HG03139 (cell line): ENCODE data around the gene ADH4.
A peak's percentile ranks its signal among the peaks of the same experiment; 100 is the strongest.
"Not testable (repeated sequence)": the region's sequence is repeated elsewhere in the genome, so short reads cannot be mapped to it uniquely, and the experiment has no call there.

Source experiments
- ATAC-seq: cut with Tn5 transposase; IDR thresholded peaks from one replicate; pipeline ENCODE4 v1.9.1; 2021; ENCODE audit not compliant: unreplicated experiment

ADH4 gene

DNA sequence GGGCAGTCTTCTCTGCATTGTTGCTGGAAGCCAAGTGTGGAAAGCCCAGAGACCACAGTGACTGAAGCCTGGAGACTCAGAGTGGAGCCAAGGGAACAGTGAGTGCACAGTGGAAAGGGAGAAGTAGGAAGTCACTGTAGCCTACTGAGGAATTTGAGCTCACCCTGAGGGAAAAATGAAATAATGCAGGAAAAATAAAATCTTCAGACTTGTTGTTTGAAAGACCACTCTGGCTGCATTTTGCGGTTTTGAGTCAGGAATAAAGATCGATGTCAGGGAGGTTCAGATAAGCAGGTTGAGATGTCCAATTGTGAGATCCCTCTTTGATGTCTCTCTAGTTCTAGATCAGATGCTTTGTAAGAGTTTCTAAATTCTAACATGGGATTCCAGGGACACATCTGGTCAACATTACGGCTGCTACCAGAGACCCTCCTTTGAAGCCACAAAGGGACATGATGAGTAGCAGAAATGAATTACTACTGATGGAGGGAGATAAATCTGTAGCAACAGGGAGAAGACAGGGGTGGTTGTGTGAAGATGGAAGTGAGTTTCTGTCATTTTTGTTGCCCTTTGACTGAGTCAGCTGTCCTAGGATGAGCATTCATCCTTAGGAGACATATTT is 8.4 kb downstream of the ADH4 start:
- ATAC-seq = no peak

DNA sequence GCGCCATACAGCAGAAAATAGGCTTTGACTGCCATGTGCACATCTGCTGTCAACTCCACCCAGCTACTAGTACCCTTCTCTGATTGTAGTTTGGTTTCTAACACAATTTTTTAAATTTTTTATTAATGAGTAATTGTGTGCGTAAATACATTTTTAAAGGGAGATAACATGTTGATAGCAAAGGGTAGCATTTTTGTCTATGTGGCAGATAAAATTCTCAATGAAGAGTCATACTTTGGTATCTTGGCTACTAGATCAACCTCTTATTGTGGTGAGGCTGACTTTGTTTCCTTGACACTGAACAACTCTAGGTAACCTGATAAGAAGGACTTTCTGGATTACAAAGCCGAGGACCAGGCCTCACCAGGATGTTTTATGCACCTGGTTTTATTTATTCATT is 9.5 kb downstream of the ADH4 start:
- no peak for ATAC-seq

DNA sequence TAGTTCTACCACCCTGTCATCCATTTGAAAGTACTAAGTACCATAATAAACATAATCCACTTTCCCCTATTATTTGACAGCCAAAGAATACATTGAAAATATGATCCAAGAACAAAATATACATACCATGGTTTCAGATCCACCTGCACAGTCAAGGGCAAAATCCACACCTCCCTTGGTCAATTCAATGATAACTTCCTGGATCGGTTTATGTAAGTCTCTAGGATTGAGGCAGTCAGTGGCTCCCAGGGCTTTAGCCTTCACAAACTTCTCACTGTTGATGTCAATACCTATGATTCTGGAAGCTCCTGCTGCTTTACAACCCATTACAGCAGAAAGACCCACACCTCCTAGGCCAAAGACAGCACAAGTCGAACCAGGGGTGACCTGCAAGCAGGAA is 12.7 kb downstream of the ADH4 start:
- ATAC-seq = no peak

DNA sequence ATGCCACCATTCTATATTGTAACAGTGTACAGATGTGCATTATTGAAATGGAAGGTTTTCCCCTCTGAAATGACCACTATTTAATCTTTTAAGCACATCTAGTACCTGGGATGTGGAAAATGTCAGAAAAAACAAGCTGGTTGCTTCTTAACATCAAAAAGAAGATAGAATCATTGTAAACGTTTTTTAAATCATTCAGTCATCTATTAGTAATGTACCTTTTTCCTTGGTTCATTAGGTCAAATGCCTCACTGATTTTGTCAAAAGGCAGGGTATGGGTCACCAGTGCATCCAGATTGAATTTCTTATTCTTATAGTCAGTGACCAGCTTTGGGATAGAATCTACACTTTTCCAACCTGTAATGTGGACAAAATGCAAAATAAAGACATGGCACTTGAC is 17.7 kb downstream of the ADH4 start:
- no peak for ATAC-seq

DNA sequence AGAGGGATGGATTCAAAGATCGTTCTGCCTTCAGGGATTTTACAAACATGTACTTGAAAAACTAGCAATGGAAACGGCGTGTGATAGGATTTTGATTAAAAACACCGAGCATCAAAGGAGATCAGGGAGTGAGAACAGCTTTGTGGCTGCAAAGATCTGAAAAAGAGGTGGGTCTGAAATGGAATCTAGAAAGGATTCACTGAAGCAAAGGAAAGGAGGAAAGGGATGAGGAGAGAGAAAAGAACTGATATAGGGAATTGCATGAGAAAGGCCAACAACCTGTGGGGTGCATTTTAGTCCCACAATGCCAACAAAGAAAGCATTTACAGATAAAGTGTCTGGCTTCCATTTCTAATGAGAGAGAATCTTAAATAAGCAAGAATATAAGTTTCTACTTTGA is 23.1 kb downstream of the ADH4 start:
- no peak for ATAC-seq

DNA sequence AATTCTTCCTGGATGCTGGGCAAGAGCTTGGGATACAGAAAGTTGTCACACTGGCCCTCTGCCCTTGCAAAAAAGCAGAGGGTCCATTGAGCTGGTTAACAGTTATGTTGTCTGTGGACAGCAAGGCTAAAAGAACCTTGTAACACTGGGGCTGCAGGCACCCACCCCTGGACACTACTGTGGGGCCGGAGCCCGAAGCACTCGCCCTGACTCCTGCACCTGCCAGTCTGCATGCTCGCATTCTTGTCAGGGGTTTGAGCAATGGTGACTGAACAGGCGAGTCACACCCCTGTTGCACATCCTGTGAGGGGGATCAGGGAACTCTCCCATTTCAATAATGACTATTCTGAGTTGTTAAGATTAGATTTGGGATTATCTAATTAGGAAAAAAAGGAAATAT is 23.6 kb downstream of the ADH4 start:
- no peak for ATAC-seq

DNA sequence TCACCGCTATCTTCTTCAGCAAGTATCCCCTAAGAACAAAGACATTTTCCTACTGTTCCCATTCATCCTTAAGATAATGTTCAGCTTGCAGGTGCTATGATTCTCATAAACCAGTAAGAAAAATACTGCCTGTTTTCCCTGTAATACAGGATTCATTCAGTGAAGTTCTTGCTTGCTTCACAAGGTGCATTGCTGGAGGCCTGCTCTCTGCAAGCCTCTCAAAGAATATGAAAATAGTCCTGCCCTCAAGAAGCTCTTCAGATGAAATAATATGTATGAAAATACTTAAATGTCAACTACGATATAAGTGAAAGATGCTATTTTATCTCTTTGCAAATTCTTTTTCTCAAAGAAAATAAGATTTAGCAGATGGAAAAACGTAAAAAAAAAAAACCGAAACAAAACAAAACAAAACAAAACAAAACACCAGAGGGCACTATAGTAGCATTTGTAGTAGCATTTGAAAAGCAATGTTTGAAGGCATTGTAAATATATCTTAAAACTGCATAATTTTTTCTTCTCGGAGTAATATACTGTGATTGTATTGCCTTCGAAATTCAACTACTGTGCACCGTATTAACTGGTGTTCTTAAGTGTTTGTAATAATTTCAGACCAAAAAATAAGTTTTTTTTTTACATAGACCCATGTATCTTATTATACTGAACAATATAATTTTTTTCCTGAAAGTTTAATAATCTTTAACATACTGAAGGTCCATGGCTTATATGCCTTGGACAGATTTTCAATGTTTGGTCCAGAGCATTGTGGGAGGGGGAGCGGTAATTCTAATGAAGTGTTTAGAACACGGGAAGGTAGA is 26.0 kb downstream of the ADH4 start:
- ATAC-seq = no peak

DNA sequence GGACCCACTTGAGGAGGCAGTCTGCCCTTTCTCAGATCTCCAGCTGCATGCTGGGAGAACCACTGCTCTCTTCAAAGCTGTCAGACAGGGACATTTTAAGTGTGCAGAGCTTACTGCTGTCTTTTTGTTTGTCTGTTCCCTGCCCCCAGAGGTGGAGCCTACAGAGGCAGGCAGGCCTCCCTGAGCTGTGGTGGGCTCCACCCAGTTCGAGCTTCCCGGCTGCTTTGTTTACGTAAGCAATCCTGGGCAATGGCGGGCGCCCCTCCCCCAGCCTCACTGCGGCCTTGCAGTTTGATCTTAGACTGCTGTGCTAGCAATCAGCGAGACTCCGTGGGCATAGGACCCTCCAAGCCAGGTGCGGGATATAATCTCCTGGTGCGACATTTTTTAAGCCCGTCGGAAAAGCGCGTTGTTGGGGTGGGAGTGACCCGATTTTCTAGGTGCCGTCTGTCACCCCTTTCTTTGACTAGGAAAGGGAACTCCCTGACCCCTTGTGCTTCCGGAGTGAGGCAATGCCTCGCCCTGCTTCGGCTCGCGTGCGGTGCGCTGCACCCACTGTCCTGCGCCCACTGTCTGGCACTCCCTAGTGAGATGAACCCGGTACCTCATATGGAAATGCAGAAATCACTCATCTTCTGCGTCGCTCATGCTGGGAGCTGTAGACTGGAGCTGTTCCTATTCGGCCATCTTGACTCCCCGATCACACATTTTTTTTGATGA is 26.8 kb downstream of the ADH4 start:
- not testable (repeated sequence) for ATAC-seq

DNA sequence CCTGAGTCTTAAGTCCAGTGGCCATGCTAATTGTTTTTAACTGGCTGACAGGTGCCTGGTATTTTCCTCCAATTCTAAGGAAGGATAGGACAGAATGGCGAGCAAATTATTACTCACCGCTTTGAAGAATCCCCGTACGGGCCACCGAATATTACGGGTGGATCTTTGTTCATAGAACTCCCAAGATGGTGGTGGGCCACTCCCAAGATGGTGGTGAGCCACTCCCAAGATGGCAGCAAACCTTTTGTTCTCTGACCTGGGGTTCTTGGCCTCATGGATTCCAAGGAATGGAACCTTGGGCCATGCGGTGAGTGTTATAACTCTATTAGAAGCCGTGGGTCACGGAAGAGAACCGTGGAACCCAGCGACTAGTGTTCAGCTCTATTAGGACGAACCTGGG is 34.8 kb downstream of the ADH4 start:
- ATAC-seq = not testable (repeated sequence)

DNA sequence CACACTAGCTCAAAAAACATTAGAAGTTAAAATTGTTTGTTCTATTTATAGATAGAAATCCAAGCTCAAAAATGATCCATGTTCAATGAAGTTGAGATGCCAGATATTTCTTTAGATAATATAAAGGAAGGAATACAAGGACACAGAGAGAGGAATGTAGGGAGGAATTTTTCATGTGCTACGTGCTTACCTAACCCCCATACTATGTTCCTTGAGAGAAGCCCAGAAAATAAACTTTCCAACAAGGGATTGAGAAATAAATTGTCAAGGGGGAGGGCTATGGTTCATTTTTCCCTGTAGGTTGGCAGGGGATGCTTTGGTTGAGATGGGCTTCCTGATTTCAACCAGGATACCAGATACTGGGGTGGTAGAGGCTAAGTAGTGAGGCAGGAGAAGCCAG is 39.9 kb downstream of the ADH4 start:
- ATAC-seq = no peak

DNA sequence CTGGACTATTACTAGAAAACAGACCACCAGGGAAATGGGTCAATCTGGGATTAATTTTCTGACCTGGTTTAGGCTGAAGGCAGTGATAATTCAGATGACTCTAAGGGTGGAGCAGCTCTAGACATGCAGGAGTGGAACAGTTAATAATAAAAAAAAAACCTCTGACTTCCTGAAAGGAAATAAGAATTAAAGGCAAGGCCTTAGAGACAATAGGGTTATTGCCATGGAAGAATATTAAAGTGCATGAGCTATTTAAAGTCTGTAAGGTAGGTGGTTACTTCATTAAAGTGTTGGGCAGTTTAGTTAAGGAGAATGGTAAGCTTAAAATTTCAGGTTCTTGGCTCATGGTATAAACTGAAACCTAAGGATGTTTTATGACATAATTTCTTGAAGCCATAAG is 40.9 kb downstream of the ADH4 start:
- no peak for ATAC-seq

DNA sequence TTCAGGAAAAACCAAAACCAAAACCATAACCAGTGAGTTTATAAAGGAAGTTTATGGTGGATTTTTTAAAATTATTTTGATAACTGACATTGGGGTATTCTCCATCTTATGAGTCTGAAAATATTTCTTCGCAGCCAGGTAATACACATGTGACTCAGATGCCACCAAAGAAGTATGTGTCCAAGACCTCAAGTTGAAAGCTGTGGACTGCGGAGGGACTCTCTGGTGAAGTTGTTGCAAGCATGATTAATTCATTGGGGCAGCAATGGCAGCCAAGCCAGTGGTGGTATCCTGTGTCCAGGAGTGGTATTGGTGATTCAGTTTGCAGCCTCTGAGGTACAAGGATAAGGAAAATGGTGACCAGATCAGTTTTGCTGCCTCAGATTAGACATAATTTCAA is 41.5 kb downstream of the ADH4 start:
- no peak for ATAC-seq

DNA sequence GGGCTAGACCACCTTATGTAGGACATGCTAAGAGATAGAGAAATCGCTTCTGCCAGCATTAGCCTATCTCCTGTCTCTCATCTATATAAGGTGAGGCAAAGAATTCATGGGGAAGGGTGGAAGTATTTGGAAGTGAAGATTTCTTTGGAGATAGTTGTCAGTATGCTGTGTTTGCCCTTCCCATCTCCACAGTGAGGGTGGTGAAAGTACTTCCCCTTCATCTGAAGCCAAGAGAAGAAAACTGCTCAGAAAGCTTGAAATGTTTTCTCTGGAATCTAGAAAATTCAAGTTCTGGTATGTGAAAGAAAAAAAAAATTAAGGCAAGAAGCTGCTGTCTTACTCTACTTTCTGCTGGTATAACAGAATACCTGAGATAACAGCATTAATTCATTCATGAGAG is 43.2 kb downstream of the ADH4 start:
- ATAC-seq = no peak

DNA sequence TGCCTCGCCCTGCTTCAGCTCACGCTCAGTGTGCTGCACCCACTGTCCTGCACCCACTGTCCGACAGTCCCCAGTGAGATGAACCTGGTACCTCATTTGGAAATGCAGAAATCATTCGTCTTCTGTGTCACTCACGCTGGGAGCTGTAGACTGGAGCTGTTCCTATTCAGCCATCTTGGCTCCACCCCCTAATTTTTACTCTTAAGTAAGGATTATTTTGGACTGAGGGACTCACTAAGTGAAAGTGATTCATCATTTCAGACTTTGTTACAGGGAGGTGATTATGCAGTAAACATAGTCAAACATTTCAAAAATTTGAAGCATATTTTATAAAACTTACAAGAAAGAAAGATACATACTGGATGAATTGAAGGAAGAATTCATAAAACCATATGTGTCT is 44.3 kb downstream of the ADH4 start:
- not testable (repeated sequence) for ATAC-seq

DNA sequence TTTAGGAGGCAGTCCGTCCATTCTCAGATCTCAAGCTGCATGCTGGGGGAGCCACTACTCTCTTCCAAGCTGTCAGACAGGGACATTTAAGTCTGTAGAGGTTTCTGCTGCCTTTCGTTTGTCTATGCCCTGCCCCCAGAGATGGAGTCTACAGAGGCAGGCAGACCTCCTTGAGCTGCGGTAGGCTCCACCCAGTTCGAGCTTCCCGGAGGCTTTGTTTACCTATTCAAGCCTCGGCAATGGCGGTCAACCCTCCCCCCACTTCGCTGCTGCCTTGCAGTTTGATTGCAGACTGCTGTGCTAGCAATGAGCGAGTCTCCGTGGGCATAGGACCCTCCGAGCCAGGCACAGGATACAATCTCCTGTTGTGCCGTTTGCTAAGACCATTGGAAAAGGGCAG is 44.8 kb downstream of the ADH4 start:
- ATAC-seq = no peak

DNA sequence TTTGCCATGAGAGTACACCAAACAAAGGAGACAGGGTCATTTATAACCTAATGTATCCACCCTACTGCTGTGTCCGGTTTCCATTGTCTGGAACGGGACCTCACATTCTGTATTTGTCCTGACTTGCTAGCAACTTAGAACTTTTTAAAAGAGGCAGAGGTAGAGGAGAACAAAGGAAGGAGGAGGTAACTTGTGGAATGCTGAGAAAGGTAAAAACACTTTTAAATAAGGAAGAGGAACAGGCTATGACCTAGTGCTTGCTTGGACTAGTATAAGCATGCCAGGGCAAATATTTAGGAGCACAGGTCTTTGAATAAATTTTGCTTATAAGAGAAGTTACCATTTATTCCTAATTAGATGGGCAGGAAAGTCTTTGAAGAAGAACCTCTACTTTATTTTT is 52.3 kb downstream of the ADH4 start:
- not testable (repeated sequence) for ATAC-seq

DNA sequence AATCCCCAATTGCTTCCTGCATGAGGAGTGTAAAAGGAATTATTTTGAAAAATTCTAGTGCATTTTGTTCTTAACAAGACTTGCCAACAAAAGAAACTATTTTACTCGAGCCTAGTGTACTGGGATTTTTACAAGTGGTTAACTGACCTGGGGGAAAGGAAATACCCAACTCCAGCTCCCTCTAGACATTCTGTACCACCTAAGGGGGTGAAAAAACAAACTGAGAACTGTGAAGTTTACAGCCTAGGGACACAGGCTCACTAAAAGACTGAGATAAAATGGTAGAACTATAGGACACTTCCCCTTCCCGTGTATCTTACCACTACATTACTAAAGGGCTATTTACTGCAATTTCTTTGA is 52.9 kb downstream of the ADH4 start:
- no peak for ATAC-seq

DNA sequence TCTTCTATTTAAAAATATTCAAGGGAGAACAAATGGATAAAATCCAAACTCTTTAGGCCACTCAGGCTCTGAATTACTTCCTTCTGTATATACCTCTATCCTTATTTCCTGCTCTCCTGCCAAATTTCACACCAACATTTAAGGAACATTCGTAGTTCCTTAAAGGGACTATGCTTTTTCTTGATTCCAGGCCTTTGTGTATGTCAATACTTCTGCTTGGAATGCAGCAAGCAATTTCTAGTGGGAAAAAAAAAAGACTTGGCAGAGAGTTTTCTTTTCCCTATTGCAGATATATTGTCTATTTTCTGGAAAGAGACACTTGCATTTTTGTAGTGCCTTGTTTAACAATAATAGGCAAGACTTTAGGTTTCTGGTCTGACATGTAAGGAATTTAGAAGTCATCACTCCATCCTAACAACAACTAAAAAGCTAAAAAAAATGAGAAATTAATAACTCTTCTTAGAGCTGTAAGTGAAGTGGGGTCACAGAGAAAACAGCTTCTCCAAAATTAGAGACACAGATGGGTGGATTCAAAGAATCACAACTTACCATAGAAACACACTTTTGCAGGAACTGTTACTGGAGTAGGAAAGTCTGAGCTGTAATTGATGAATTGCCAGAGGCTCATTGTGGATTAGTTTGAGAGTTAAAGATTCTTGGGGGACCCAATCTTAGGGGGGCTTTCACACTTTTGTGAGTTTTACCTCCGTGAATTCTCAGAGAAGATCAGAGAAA is 53.4 kb downstream of the ADH4 start:
- ATAC-seq = no peak

DNA sequence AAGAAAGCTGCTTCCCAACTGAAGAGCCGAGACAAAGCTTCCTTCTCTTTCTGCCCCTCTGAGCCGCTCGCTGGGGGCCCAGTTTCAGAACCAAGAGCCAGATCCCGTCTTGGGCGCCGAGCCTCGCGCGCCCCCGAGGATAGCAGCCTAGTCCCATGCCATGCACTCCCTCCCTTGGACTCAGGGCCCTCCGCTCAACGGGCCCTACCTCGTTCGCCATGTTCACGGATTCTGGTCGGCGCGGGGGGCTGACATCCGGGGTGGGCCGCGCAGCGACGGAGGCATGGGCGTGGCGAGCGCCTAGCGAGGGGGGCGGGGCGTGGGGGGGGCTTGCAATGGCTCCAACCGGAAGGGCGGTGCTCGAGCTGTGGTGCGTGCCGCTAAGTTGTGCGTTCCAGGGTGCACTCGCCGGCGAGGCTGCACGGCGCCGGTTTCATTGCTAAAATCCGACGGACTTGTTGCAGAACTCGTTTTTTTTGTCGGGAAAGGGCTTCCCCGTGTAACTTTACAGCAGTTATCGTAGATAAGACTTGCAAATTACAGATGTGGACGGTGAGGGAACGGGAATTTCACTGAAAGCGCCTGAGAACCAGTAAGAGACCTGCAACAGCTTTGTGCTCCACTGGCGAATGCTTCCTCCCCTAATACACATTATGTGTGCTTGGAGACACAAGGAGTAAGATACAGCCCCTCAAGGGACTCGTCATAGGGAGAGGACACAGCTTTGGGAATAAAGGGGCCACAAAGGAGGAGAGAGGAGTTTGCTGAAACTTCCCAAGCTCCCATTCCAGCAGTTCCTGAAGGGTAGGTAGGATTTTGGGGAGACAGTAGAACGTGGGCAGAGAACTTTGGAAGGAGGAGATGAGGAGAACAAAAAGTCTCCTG is 55.4 kb downstream of the ADH4 start, which contains the start of gene ADH5:
Gene ADH5, minus strand, starts transcription at position 308 of the 885 bp plus-strand sequence. Its CDS starts 88 bp downstream, at position 220.
- peak; percentile 95 for ATAC-seq

DNA sequence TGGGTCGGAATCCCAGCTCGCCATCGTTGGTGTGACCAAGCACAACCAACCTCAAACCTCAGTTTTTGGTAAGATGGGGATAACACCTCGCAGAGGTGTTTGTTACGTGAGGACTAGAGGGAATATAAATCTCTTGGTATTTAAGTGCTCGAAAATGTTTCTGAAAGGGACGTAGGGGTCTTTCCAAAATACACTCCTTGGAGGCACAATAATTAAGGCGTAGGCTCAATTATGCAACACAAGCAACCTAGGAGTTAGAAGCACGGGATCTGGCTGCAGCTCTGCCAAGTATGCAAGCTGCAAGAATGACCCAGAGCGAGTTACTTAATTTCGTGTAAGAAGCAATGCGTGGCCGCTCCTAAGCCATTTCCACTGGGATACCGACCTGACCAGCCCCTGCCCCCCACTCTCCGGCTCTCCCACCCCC is 56.1 kb downstream of the ADH4 start:
- ATAC-seq = peak; percentile 16
